Esophagus squamous epithelium (tissue), 5 donors: ENCODE data around the gene PRPF8. TPM values are rescaled to one million over a fixed set of nuclear protein-coding genes. Genes with fewer than 3 reads are reported as not detected.
"Not testable (repeated sequence)": the region's sequence is repeated elsewhere in the genome, so short reads cannot be mapped to it uniquely, and the experiment has no call there.

ENCODE experiments used
- DNase-seq: peaks from one replicate; lab custom pipeline; 2025; lab: John Stamatoyannopoulos, UW
- H3K27ac ChIP-seq, 4 donors: fragments of 200-600 bp; sonication (generic); one replicate each; pipeline ENCODE4 v1.5.1; 2016 to 2019; ENCODE audit warnings: mild to moderate bottlenecking in 1 of 4
- H3K27me3 ChIP-seq, 4 donors: fragments of 200-600 bp; sonication (generic); 1 replicate in 3 of 4; 2 replicates in 1 of 4; pipeline versions ENCODE4 v1.5.1 to v1.6.0; 2017 to 2021; ENCODE audit warnings: antibody characterized with exemption in 1 of 4
- H3K36me3 ChIP-seq, 3 donors: fragments of 200-600 bp; sonication (generic); one replicate each; pipeline ENCODE4 v1.5.1; 2016 to 2019
- H3K4me1 ChIP-seq, 3 donors: fragments of 200-600 bp; sonication (generic); one replicate each; pipeline ENCODE4 v1.5.1; 2017 to 2019
- H3K4me3 ChIP-seq, 4 donors: fragments of 200-600 bp; sonication (generic); 1 replicate in 3 of 4; 2 replicates in 1 of 4; pipeline ENCODE4 v1.5.1; 2016 to 2019; ENCODE audit warnings: mild to moderate bottlenecking in 2 of 4, moderate library complexity in 1 of 4
- H3K9me3 ChIP-seq, 3 donors: fragments of 200-600 bp; sonication (generic); one replicate each; pipeline ENCODE4 v1.5.1; 2016 to 2019
- CTCF ChIP-seq, 6 experiments: fragments of 450-650 bp in 4 of 6; fragments of 200-600 bp in 2 of 6; sonication (generic) in 2 of 6; IDR thresholded peaks; one replicate each; pipeline ENCODE4 v1.5.1; 2016 to 2019; ENCODE audit warnings: antibody characterized with exemption in 6 of 6, mild to moderate bottlenecking in 4 of 6, moderate library complexity in 4 of 6
- POLR2A ChIP-seq, 4 donors: fragments of 450-650 bp; IDR thresholded peaks; one replicate each; pipeline ENCODE4 v1.6.1; 2017; ENCODE audit warnings: antibody characterized with exemption in 4 of 4, mild to moderate bottlenecking in 4 of 4, moderate library complexity in 3 of 4
- WGBS, 2 donors: methylation state at CpG; one replicate each; pipeline ENCODE4 v1.1.5; 2018; 5-methylcytosine and 5-hydroxymethylcytosine counted together
- intact Hi-C: fragments of 100-400 bp; cut with DNase I; formaldehyde crosslinking; loops from one replicate; pipeline ENCODE4 v1.15.0; 2022
- total RNA-seq, 4 donors: library from RNA; depleted of rRNA; stranded (reverse); fragments of >200 nt; gene quantifications; one replicate each; pipeline ENCODE4 v1.1.0, GENCODE V29; 2016
- donor health status: DM: yes; HTN: yes; CAD: no.

The PRPF8 gene
- total RNA-seq, 4 donors from 2014 or later: 112 to 157 (median 145) TPM

- WGBS, 2 donors: 60 to 69% methylated on average over 5 to 10 of the region's 18 CpGs
- peaks cover 7 to 57% (median 18%) of the 10 kb centered on the region in 3 donors for H3K36me3 ChIP-seq
- intact Hi-C loops: loop anchor here (10.0 kb wide), 1 partner anchor 138 kb away; no protein-coding TSS in a partner anchor
- H3K4me3 ChIP-seq: no peak overlapping the region
- DNase-seq: no peak
- no peaks in the 10 kb centered on the region for H3K27me3 ChIP-seq
- H3K27ac ChIP-seq: no peak overlapping the region
- H3K9me3 ChIP-seq: no peaks in the 10 kb centered on the region
- peaks cover 40 to 88% (median 56%) of the 10 kb centered on the region in 3 donors for H3K4me1 ChIP-seq
- no peak for TF ChIP-seq CTCF (IDR thresholded peaks at IDR 0.05)
- TF ChIP-seq POLR2A (IDR thresholded peaks at IDR 0.05): no peak
These were observed 42.1 kb upstream of the PRPF8 start for GRCh38 chr17:1726626-1727257.

- no peak for DNase-seq
These were observed 41.2 kb upstream of the PRPF8 start for GRCh38 chr17:1725642-1726511.

GRCh38 chr17:1724869-1725641 lies 40.4 kb upstream of the PRPF8 start:
- no peak for DNase-seq
- peaks cover 38 to 86% (median 51%) of the 10 kb centered on the region in 3 donors for H3K4me1 ChIP-seq

More at GRCh38 chr17:1725642-1726511, 41.2 kb upstream of the PRPF8 start:
- peak overlapping the region in 1 of 4 donors; percentile 92 for H3K27ac ChIP-seq
- 90 to 93% methylated on average over 27 to 34 of the region's 54 CpGs for WGBS, 2 donors
- H3K27me3 ChIP-seq: no peaks in the 10 kb centered on the region
- H3K4me1 ChIP-seq: peaks cover 40 to 86% (median 54%) of the 10 kb centered on the region in 3 donors
- intact Hi-C loops: loop anchor here (10.0 kb wide), 1 partner anchor 139 kb away; no protein-coding TSS in a partner anchor
- peaks cover 7 to 48% (median 18%) of the 10 kb centered on the region in 3 donors for H3K36me3 ChIP-seq
- TF ChIP-seq POLR2A (IDR thresholded peaks at IDR 0.05) (no peak), CTCF (IDR thresholded peaks at IDR 0.05) (no peak)
- peak overlapping the region; percentile 64 to 94 (median 90) for H3K4me3 ChIP-seq
- H3K9me3 ChIP-seq: no peaks in the 10 kb centered on the region

GRCh38 chr17:1724351-1724868 lies 39.7 kb upstream of the PRPF8 start, which contains the start of gene WDR81:
Gene WDR81, plus strand, starts transcription at chr17:1724704. Its CDS starts 256 bp downstream, at chr17:1724960.
- WGBS, 2 donors: 0 to 20% methylated on average over 1 of the region's 57 CpGs
- peaks cover 7 to 37% (median 18%) of the 10 kb centered on the region in 3 donors for H3K36me3 ChIP-seq
- DNase-seq: peak; percentile 58
- H3K9me3 ChIP-seq: no peaks in the 10 kb centered on the region
- peak within 1 kb of the TSS; percentile 89 to 92 (median 91) for H3K27ac ChIP-seq
- H3K27me3 ChIP-seq: no peaks in the 10 kb centered on the region
- H3K4me1 ChIP-seq: peaks cover 36 to 81% (median 46%) of the 10 kb centered on the region in 3 donors
- H3K4me3 ChIP-seq: peak within 1 kb of the TSS; percentile 64 to 94 (median 90)
- TF ChIP-seq POLR2A (IDR thresholded peaks at IDR 0.05) (peak in 1 of 4 donors; percentile 60), CTCF (IDR thresholded peaks at IDR 0.05) (no peak)
- intact Hi-C loops: loop anchor here (5.0 to 10.0 kb wide), 2 partner anchors 58 to 140 kb away; no protein-coding TSS in a partner anchor

More at GRCh38 chr17:1724869-1725641, 40.4 kb upstream of the PRPF8 start:
- intact Hi-C loops: loop anchor here (5.0 to 10.0 kb wide), 2 partner anchors 57 to 140 kb away; no protein-coding TSS in a partner anchor
- WGBS, 2 donors: 66% methylated on average over 4 of the region's 51 CpGs; no CpG with 5 or more reads in 1 of the 2 donors
- H3K36me3 ChIP-seq: peaks cover 7 to 40% (median 18%) of the 10 kb centered on the region in 3 donors
- H3K27me3 ChIP-seq: no peaks in the 10 kb centered on the region
- H3K9me3 ChIP-seq: no peaks in the 10 kb centered on the region
- peak overlapping the region; percentile 64 to 94 (median 90) for H3K4me3 ChIP-seq
- TF ChIP-seq POLR2A (IDR thresholded peaks at IDR 0.05) (no peak), CTCF (IDR thresholded peaks at IDR 0.05) (no peak)
- H3K27ac ChIP-seq: peak overlapping the region; percentile 89 to 92 (median 91)

- not testable (repeated sequence) for DNase-seq, H3K27me3 ChIP-seq, H3K9me3 ChIP-seq, H3K4me3 ChIP-seq
- WGBS, 2 donors: 90 to 93% methylated on average over 7 to 8 of the region's 8 CpGs
- H3K27ac ChIP-seq: peak overlapping the region in 2 of 4 donors; percentile 54 to 91
- peaks cover 5 to 13% (median 7%) of the 10 kb centered on the region in 3 donors for H3K36me3 ChIP-seq
- H3K4me1 ChIP-seq: peaks cover 38 to 74% (median 50%) of the 10 kb centered on the region in 3 donors
- intact Hi-C loops: loop anchor here (5.0 to 10.0 kb wide), 2 partner anchors 60 to 143 kb away; no protein-coding TSS in a partner anchor
These were observed 37.4 kb upstream of the PRPF8 start for GRCh38 chr17:1722022-1722421.
